Fibroblast of villous mesenchyme (primary cell): ENCODE measurements around the gene MVK. TPM values are rescaled to one million over a fixed set of nuclear protein-coding genes. Genes with fewer than 3 reads are reported as not detected.

Experiments
- DNase-seq: peaks from one replicate; pipeline ENCODE4 v3.0.0-alpha.2; 2010; ENCODE audit warnings: low read depth
- H3K4me3 ChIP-seq: 2 replicates; pipeline ENCODE4 v1.5.1; 2011; ENCODE audit warnings: low read depth, mild to moderate bottlenecking, low read length
- total RNA-seq: library from RNA; depleted of rRNA; stranded (reverse); fragments of >200 nt; gene quantifications from 2 replicates; pipeline ENCODE4 v1.2.3, GENCODE V29; 2012
- TF ChIP-seq, protein P1 (sequence below): IDR thresholded peaks from 2 replicates; pipeline ENCODE4 v1.5.1; 2012; ENCODE audit warnings: low read depth, mild to moderate bottlenecking, low read length; ENCODE audit not compliant: insufficient read depth

Gene MVK
- total RNA-seq, 1 donor = 29.8 TPM

DNA sequence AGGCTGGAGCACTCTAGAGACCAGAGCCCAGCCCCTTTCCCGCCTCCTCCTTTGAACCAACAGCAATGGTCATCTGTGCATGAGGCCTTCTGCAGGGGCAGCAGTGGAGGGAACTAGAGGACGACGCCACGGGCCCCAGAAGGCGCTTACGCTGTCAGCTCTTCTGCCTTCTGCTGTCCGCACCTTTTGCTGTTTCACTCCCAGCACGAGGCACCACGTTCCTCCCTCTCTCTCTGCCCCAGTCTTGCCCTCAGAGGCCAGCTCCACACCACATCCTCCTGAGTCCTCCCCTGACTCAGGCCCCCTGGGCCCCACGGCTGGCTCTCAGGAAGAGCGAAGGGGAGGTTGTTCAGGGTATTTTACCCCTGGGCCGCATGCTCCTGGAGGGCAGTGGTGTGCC is 15.8 kb upstream of the MVK start:
- TF ChIP-seq, protein P1, sequence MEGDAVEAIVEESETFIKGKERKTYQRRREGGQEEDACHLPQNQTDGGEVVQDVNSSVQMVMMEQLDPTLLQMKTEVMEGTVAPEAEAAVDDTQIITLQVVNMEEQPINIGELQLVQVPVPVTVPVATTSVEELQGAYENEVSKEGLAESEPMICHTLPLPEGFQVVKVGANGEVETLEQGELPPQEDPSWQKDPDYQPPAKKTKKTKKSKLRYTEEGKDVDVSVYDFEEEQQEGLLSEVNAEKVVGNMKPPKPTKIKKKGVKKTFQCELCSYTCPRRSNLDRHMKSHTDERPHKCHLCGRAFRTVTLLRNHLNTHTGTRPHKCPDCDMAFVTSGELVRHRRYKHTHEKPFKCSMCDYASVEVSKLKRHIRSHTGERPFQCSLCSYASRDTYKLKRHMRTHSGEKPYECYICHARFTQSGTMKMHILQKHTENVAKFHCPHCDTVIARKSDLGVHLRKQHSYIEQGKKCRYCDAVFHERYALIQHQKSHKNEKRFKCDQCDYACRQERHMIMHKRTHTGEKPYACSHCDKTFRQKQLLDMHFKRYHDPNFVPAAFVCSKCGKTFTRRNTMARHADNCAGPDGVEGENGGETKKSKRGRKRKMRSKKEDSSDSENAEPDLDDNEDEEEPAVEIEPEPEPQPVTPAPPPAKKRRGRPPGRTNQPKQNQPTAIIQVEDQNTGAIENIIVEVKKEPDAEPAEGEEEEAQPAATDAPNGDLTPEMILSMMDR = no peak
- no peak for DNase-seq
- no peak overlapping the region for H3K4me3 ChIP-seq

DNA sequence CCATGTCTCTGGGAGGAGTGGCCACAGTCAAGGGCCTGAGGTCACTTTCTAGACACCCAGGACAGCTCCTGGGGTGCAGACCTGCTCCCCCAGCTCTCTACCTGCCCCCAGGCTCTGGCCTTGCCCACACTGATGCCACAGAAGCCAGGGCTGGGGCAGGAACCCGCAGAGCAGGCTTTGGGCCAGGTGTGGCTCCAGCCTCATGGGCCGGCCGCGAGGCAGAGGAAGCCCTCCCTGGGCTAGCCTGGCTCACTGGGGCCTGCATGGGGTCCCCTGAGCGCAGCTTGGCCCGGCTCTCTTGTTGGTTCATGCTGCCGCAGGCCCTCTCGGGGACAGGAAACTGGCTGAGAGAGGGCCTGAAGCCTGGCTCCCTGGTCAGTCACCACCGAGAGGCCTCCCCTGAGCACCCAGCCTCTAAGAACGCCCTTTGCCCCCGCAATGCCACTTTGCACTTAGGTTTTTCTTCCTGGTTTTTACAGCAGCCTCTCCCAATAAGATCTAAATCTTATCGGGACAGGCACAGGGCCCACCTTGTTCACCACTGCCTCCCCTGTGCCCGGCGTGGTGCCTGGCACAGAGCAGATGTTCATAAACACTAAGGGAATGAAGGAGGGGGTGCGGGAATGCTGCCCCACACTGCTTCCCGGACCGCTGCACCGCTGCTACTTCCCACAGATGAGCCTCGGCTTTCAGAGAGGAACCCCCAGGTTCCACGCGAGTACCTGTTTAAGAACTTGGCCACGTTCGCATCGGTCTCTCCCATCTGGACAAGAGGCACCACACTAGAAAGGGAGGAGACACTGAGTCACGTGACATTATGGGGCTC is 15.0 kb upstream of the MVK start:
- TF ChIP-seq, protein P1 = no peak
- DNase-seq = no peak
- no peak overlapping the region for H3K4me3 ChIP-seq

GRCh38 chr12:109559200-109559505 is 14.4 kb upstream of the MVK start:
- TF ChIP-seq, protein P1 = no peak
- H3K4me3 ChIP-seq = no peak overlapping the region
- DNase-seq = no peak

DNA sequence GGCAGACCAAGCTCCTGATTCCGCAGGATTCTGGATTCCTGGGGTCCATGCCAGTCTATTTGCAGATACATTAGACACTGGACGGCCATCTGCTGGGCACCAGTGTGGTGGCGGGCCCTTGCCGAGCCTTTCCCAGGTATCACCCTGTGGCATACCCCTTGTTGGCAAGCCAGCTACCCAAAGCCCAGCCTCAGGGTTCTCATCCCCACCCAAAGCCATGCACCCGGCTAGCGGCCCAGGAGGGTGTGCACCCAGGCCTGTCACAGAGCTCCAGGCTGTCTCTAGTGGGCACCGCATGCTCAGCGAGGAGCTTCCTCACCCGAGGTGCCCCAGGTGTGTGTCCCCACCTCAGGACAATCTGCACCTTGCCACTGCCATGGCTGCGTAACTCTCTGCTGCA is 14.0 kb upstream of the MVK start:
- TF ChIP-seq, protein P1 = no peak
- no peak overlapping the region for H3K4me3 ChIP-seq
- no peak for DNase-seq

DNA sequence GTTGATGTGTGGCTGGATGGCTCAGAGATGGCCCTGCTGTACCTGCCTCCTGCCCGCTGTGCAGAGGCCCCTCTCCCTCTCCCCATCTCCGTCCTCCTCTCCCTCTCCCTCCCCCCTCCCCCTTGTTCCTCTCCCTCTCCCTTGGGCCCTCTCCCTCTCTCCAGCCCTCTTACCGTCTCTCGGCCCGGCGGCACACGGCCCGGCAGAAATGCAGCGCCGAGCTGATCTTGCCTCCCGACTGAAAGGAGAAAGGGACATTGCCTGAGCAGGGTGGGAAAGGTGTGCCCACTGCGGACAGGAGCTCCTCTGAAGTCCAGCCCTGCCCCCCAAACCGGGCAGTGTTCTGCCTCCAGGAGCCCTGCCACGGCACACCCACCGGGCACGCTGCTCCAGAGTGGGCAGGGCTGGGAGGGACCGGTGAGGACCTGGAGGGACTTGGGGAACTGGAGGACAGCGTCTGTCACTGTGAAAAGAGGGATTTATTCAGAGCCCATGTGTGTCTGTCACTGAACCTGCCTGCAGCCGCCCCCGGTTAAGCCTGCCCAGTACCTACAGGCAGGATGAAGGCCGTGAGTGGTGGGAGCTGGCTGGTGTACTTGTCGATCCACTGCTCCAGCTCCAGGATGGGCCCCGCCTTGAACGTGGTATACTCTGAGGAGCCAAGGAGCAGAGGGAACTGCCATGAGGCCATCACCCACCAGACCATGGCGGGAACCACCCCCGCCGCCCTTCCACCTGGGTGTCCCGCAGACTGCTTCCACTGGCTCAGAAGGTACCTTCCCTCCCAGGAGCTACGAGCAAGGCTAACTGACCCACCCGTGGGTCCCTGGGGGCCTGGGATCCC is 12.5 kb upstream of the MVK start:
- no peak overlapping the region for H3K4me3 ChIP-seq
- DNase-seq = no peak
- TF ChIP-seq, protein P1 = no peak

DNA sequence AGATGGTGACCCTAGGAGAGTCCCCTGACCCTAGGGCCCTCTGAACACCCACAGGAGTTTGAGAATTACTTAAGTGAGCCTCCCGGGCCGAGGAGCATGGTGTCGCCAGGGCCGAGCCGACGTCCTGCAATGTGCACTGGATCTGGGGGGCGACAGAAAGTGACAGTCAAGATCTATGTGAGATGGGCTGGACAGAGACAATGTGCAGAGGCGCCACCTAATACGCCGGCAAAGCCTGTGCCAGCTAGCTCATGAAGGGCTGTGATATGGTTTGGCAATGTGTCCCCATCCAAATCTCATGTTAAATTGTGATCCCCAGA is 11.9 kb upstream of the MVK start:
- TF ChIP-seq, protein P1 = no peak
- no peak for DNase-seq
- H3K4me3 ChIP-seq = no peak overlapping the region
